Colonic mucosa (tissue), 4 donors: Measurements from ENCODE around the gene ADO. TPM values are rescaled to one million over a fixed set of nuclear protein-coding genes. Genes with fewer than 3 reads are reported as not detected.

Experiments used
- DNase-seq: peaks from one replicate; pipeline ENCODE4 v3.0.0-alpha.2; 2020
- H3K27ac ChIP-seq: fragments of 200-600 bp; one replicate; pipeline ENCODE4 v1.8.0; 2021
- H3K27me3 ChIP-seq: fragments of 200-600 bp; one replicate; pipeline ENCODE4 v1.8.0; 2021
- H3K36me3 ChIP-seq: fragments of 200-600 bp; one replicate; pipeline ENCODE4 v1.8.0; 2021
- H3K4me1 ChIP-seq: fragments of 200-600 bp; one replicate; pipeline ENCODE4 v1.8.0; 2021; ENCODE audit warnings: mild to moderate bottlenecking
- H3K4me3 ChIP-seq: fragments of 200-600 bp; one replicate; pipeline ENCODE4 v1.8.0; 2021
- H3K9ac ChIP-seq, 2 donors: one replicate each; pipeline ENCODE4 v1.7.0; 2013; ENCODE audit warnings: control low read depth in 2 of 2, low read depth in 2 of 2, low read length in 2 of 2
- H3K9me3 ChIP-seq: fragments of 200-600 bp; one replicate; pipeline ENCODE4 v1.8.0; 2021
- intact Hi-C: fragments of 100-400 bp; cut with DNase I; formaldehyde crosslinking; loops from one replicate; pipeline ENCODE4 v1.14.1; 2022
- total RNA-seq, 2 donors: library from RNA; stranded (reverse); fragmentation: NEBNext Ultra II Directional in 1 of 2; extraction: Animal tissue kit (Norgen Biotek cat#: 25700) in 1 of 2; gene quantifications; one replicate each; pipeline ENCODE4 v1.2.1, GENCODE V29; 2021
- TF ChIP-seq, protein P1 (sequence below): fragments of 200-600 bp; IDR thresholded peaks from one replicate; pipeline ENCODE4 v1.8.0; 2022; ENCODE audit warnings: antibody characterized with exemption, mild to moderate bottlenecking
- donor health status: healthy.
- donor health status: DM: no; HTN: no; CAD: no.
- donor health status: DM: no; HTN: no; CAD: no.

ADO gene
- total RNA-seq, 2 donors from 2014 or later: 13.5 to 15.5 TPM

DNA sequence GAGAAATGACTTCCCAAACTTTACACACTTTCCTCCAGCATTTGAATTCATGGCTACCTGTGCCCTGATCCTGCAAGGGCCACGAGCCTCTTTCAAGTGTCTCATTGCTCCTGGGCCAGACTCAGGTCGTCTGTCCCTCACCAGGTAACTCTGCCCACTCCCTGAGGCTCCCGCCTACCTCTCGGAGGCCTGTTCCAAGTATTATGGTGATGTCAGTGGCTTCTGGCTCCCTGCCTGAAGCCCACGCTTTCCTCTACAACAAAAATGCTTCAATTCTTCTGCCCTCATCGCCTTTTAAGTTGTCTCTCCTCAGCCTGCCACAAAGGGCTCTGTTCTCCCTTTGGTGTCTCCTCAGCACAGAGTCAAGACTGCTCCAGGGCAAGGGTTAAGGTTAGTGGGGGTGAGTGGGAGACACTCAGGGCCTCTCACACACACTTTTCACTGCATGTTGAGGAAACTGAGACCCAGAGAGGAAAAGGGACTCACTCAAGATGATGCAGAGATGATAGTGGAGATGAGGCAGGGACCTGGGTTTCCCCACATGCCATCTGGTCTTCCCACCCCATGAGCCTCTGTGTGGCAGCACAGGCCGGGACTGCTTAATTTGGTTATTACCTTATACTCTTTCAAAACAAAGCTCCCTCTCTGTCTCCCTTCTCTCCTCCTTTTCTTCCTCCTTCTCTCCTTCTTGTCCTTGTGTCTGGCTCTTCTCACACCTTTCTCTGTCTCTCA is 39.9 kb downstream of the ADO start:
- TF ChIP-seq, protein P1, sequence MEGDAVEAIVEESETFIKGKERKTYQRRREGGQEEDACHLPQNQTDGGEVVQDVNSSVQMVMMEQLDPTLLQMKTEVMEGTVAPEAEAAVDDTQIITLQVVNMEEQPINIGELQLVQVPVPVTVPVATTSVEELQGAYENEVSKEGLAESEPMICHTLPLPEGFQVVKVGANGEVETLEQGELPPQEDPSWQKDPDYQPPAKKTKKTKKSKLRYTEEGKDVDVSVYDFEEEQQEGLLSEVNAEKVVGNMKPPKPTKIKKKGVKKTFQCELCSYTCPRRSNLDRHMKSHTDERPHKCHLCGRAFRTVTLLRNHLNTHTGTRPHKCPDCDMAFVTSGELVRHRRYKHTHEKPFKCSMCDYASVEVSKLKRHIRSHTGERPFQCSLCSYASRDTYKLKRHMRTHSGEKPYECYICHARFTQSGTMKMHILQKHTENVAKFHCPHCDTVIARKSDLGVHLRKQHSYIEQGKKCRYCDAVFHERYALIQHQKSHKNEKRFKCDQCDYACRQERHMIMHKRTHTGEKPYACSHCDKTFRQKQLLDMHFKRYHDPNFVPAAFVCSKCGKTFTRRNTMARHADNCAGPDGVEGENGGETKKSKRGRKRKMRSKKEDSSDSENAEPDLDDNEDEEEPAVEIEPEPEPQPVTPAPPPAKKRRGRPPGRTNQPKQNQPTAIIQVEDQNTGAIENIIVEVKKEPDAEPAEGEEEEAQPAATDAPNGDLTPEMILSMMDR: no peak
- Histone ChIP-seq H3K9me3 (no peaks in the 10 kb centered on the region), H3K9ac (no peak overlapping the region), H3K27ac (no peak overlapping the region), H3K4me1 (no peaks in the 10 kb centered on the region), H3K36me3 (no peaks in the 10 kb centered on the region), H3K27me3 (no peaks in the 10 kb centered on the region), H3K4me3 (no peak overlapping the region)
- intact Hi-C loops: loop anchor here (10.0 kb wide), 1 partner anchor 240 kb away; no protein-coding TSS in a partner anchor
- no peak for DNase-seq

DNA sequence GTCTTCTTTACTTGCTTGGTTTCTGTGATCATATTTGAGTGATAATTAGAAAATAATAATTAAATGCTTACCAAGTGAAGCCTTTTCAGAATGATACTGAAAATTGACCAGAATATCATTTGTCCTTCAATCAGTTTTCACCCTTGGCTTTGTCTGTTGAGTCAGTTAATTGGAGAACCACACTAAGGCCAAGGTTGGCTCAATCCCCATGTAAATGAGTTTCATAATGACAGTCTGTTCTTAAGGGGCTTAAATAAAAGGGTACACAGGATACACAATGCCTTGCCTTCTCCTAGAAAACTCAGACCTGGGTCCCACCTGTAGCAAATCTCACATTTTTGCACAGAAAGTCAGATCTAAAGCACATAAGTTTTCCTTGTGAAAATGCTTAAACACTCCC is 42.9 kb downstream of the ADO start:
- Histone ChIP-seq H3K9ac (no peak overlapping the region), H3K27ac (no peak overlapping the region), H3K4me3 (no peak overlapping the region), H3K27me3 (no peaks in the 10 kb centered on the region), H3K9me3 (no peaks in the 10 kb centered on the region), H3K36me3 (no peaks in the 10 kb centered on the region), H3K4me1 (no peaks in the 10 kb centered on the region)
- TF ChIP-seq, protein P1: no peak
- no peak for DNase-seq
- intact Hi-C loops: loop anchor here (10.0 kb wide), 1 partner anchor 237 kb away; no protein-coding TSS in a partner anchor

DNA sequence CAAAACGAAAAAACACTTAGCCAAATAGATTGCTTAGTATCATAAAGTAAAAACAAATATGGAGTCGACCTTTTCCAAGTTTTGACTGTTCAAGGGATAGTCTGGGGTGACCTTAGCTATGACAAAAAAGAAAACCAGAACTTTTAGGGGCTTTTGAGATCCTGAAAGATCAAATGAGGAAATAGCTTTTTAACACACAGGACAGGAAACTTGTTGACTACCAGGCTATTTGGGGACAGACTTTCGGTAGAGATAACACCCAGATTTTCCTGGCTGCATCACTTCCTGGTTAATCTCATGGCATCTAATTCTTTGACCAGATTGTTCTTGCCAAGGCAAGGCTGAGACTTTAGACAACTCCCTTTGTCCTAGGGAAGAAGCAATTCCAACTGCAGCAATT is 46.1 kb downstream of the ADO start:
- Histone ChIP-seq H3K9ac (no peak overlapping the region), H3K9me3 (no peaks in the 10 kb centered on the region), H3K36me3 (no peaks in the 10 kb centered on the region), H3K4me3 (no peak overlapping the region), H3K27me3 (no peaks in the 10 kb centered on the region), H3K27ac (no peak overlapping the region), H3K4me1 (no peaks in the 10 kb centered on the region)
- intact Hi-C loops: no loop called here
- TF ChIP-seq, protein P1: no peak
- no peak for DNase-seq

DNA sequence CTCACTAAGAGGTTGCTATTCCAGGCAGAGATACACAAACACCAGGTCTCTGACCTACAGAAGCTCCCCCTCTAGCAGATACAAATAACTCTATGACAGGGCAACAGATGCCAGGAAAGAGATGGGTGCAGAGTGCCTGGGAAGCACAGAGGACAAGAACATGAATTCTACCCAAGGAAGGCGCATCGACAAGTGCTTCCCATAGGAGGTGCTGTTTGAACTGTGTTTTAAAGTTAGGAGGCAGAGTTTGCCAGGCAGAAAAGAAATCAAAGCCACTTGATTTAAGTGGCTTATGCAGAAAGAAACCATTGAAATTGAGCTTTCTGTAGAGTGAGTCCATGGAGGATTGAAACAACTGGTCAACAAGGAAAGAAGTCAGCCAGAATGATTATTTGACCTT is 46.9 kb downstream of the ADO start:
- Histone ChIP-seq H3K9me3 (no peaks in the 10 kb centered on the region), H3K4me3 (no peak overlapping the region), H3K4me1 (no peaks in the 10 kb centered on the region), H3K27ac (no peak overlapping the region), H3K36me3 (no peaks in the 10 kb centered on the region), H3K9ac (no peak overlapping the region), H3K27me3 (no peaks in the 10 kb centered on the region)
- TF ChIP-seq, protein P1: no peak
- DNase-seq: no peak
- intact Hi-C loops: no loop called here

DNA sequence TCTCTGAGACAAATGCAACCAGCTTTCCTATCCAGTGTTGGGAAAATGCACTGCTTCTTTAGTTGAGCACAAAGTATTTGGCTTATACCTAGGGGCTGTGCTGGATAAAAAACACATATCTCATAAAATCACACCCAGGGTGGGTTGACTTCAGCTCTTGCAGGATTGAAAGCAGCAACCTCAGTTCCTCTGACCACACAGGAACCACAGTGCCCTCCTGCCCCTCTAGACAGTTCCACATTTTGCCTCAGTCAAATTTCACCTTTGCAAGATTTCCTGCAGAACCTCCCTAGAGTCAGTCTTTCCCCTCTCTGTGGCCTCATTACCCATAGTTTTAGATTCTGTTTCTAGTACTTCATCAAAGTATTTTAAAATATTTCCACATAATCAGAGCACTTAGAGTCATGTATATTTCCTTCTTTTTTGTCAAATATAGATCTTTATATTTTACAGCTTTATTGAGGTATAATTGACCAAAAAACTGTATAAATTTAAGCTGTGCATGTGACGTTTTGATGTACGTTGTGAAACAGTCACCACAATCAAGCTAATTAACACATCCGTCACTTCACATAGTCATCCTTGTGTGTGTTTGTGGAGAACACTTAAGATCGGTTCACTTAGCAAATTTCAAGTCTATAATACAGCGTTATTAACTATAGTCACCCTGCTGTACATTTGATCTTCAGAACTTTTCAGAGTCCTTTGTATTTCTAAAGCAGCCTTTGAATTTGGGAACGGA is 48.6 kb downstream of the ADO start:
- TF ChIP-seq, protein P1: no peak
- Histone ChIP-seq H3K27ac (no peak overlapping the region), H3K36me3 (no peaks in the 10 kb centered on the region), H3K9me3 (no peaks in the 10 kb centered on the region), H3K27me3 (no peaks in the 10 kb centered on the region), H3K4me1 (no peaks in the 10 kb centered on the region), H3K9ac (no peak overlapping the region), H3K4me3 (no peak overlapping the region)
- intact Hi-C loops: no loop called here
- DNase-seq: no peak
